H1 (cell line): ENCODE data around the gene F13B. TPM values are rescaled to one million over a fixed set of nuclear protein-coding genes. Genes with fewer than 3 reads are reported as not detected.

ENCODE experiments used
- CTCF ChIA-PET: fragments of 300-600 bp; sonication (Branson Sonifier 250); formaldehyde crosslinking; loops from one replicate; lab custom pipeline; 2021; ENCODE audit not compliant: partially characterized antibody; lab: Charles Lee
- POLR2A ChIA-PET: fragments of 300-600 bp; sonication (Branson Sonifier 250); formaldehyde crosslinking; loops from one replicate; lab custom pipeline; 2021; ENCODE audit warnings: inconsistent platforms; ENCODE audit not compliant: partially characterized antibody; lab: Charles Lee
- DNase-seq, 2 experiments: peaks; one replicate each; pipeline versions ENCODE4 v3.0.0 to v3.0.0-alpha.2; 2010 to 2022; ENCODE audit warnings: low spot score in 2 of 2, low read depth in 1 of 2, mixed read lengths in 1 of 2
- FAIRE-seq: peaks from 2 replicates; lab custom pipeline; 2011; peaks lifted over from hg19 to GRCh38; lab: Jason Lieb, UNC
- H2AFZ ChIP-seq: 2 replicates; pipeline ENCODE4 v1.8.1; 2012; ENCODE audit warnings: low read length, inconsistent platforms
- H2AK5ac ChIP-seq: 2 replicates; pipeline ENCODE4 v1.6.1; 2013; ENCODE audit warnings: low read depth, low read length
- H2BK120ac ChIP-seq: replicated peaks from 2 replicates; pipeline ENCODE3; 2013; ENCODE audit warnings: low read depth, low read length, inconsistent platforms
- H2BK12ac ChIP-seq: 2 replicates; pipeline ENCODE4 v1.6.1; 2013; ENCODE audit warnings: low read depth, low read length
- H2BK15ac ChIP-seq: 2 replicates; pipeline ENCODE4 v1.6.1; 2013; ENCODE audit warnings: low read length
- H2BK20ac ChIP-seq: 2 replicates; pipeline ENCODE4 v1.6.1; 2013; ENCODE audit warnings: low read length
- H2BK5ac ChIP-seq: 2 replicates; pipeline ENCODE4 v1.6.1; 2013; ENCODE audit warnings: low read depth, low read length
- H3K14ac ChIP-seq: 2 replicates; pipeline ENCODE4 v1.6.1; 2013; ENCODE audit warnings: inconsistent platforms; ENCODE audit not compliant: insufficient read length
- H3K18ac ChIP-seq: 2 replicates; pipeline ENCODE4 v1.6.1; 2013; ENCODE audit warnings: low read length; ENCODE audit errors: extremely low read depth
- H3K23ac ChIP-seq: 2 replicates; pipeline ENCODE4 v1.6.1; 2013; ENCODE audit warnings: inconsistent platforms; ENCODE audit not compliant: insufficient read length
- H3K23me2 ChIP-seq: 2 replicates; pipeline ENCODE4 v1.6.1; 2013; ENCODE audit warnings: low read depth, low read length
- H3K27ac ChIP-seq: 2 replicates; pipeline ENCODE4 v1.6.1; 2011; ENCODE audit warnings: low read depth, low read length, inconsistent platforms
- H3K27me3 ChIP-seq, 4 experiments: replicated peaks in 1 of 4; 1 replicate in 1 of 4; 2 replicates in 3 of 4; pipeline versions ENCODE4 v1.6.1 to v1.8.1; 2011 to 2013; ENCODE audit warnings: low read length in 3 of 4, mild to moderate bottlenecking in 3 of 4, inconsistent platforms in 2 of 4, mixed read lengths in 2 of 4, moderate library complexity in 1 of 4; ENCODE audit not compliant: control insufficient read depth in 3 of 4, insufficient read depth in 3 of 4; ENCODE audit errors: extremely low read depth in 1 of 4
- H3K36me3 ChIP-seq, 4 experiments: 2 replicates each; pipeline versions ENCODE4 v1.6.1 to v1.8.1; 2011 to 2013; ENCODE audit warnings: mild to moderate bottlenecking in 4 of 4, low read length in 3 of 4, moderate library complexity in 2 of 4, control low read depth in 1 of 4, inconsistent platforms in 1 of 4; ENCODE audit not compliant: insufficient read depth in 4 of 4, control insufficient read depth in 2 of 4
- H3K4ac ChIP-seq: replicated peaks from 2 replicates; pipeline ENCODE3; 2013; ENCODE audit warnings: low read length, low read depth, mixed read lengths, inconsistent platforms; ENCODE audit not compliant: insufficient read length
- H3K4me1 ChIP-seq, 4 experiments: replicated peaks in 1 of 4; 1 replicate in 1 of 4; 2 replicates in 3 of 4; pipeline versions ENCODE4 v1.6.1 to v1.8.1; 2011 to 2013; ENCODE audit warnings: low read length in 3 of 4, inconsistent platforms in 2 of 4, mixed read lengths in 1 of 4; ENCODE audit not compliant: insufficient read depth in 4 of 4, control insufficient read depth in 3 of 4
- H3K4me2 ChIP-seq, 2 experiments: 2 replicates each; pipeline versions ENCODE4 v1.6.1 to v1.8.1; 2011 to 2013; ENCODE audit warnings: low read depth in 2 of 2, low read length in 2 of 2, control low read depth in 1 of 2, inconsistent platforms in 1 of 2, mild to moderate bottlenecking in 1 of 2; ENCODE audit not compliant: insufficient read depth in 1 of 2
- H3K4me3 ChIP-seq, 4 experiments: fragments of 200-600, 300-600 bp in 1 of 4; sonication (generic), shearing (Covaris generic), sonication (Bioruptor Twin) in 1 of 4; 2 replicates each; pipeline versions ENCODE4 v1.5.1 to v1.8.1; 2011 to 2016; ENCODE audit warnings: low read length in 4 of 4, low read depth in 3 of 4, control low read depth in 2 of 4, inconsistent platforms in 2 of 4, mild to moderate bottlenecking in 2 of 4, mixed read lengths in 1 of 4, moderate library complexity in 1 of 4; ENCODE audit not compliant: insufficient read depth in 2 of 4; ENCODE audit errors: extremely low read depth in 1 of 4
- H3K56ac ChIP-seq: replicated peaks from 2 replicates; pipeline ENCODE3; 2013; ENCODE audit warnings: low read depth, mild to moderate bottlenecking, mixed read lengths, low read length, inconsistent platforms; ENCODE audit not compliant: insufficient read length
- H3K79me1 ChIP-seq: 2 replicates; pipeline ENCODE4 v1.6.1; 2013; ENCODE audit warnings: low read depth, low read length, control low read depth
- H3K79me2 ChIP-seq, 2 experiments: 2 replicates each; pipeline versions ENCODE4 v1.6.1 to v1.8.1; 2012 to 2013; ENCODE audit warnings: low read length in 2 of 2, mild to moderate bottlenecking in 2 of 2, inconsistent platforms in 1 of 2; ENCODE audit not compliant: insufficient read depth in 2 of 2, control insufficient read depth in 1 of 2
- H3K9ac ChIP-seq, 4 experiments: replicated peaks in 1 of 4; 1 replicate in 1 of 4; 2 replicates in 3 of 4; pipeline versions ENCODE4 v1.6.1 to v1.8.1; 2011 to 2013; ENCODE audit warnings: low read depth in 3 of 4, low read length in 3 of 4, control low read depth in 2 of 4, mild to moderate bottlenecking in 2 of 4, moderate library complexity in 2 of 4, inconsistent platforms in 1 of 4; ENCODE audit errors: extremely low read depth in 1 of 4
- H3K9me3 ChIP-seq, 2 experiments: 2 replicates each; pipeline versions ENCODE4 v1.6.1 to v1.8.1; 2012 to 2013; ENCODE audit warnings: mild to moderate bottlenecking in 2 of 2, moderate library complexity in 2 of 2, control low read depth in 1 of 2, inconsistent platforms in 1 of 2, low read depth in 1 of 2, low read length in 1 of 2, mixed read lengths in 1 of 2; ENCODE audit not compliant: insufficient read depth in 2 of 2
- H4K20me1 ChIP-seq, 2 experiments: replicated peaks in 1 of 2; 2 replicates each; pipeline versions ENCODE3 to v1.8.1; 2011 to 2013; ENCODE audit warnings: inconsistent platforms in 2 of 2, low read length in 2 of 2, mild to moderate bottlenecking in 1 of 2; ENCODE audit not compliant: insufficient read depth in 2 of 2, control insufficient read depth in 1 of 2
- H4K5ac ChIP-seq: 2 replicates; pipeline ENCODE4 v1.6.1; 2013; ENCODE audit warnings: low read length, low read depth, mixed read lengths, inconsistent platforms; ENCODE audit not compliant: insufficient read length
- H4K8ac ChIP-seq: 2 replicates; pipeline ENCODE4 v1.8.0; 2013; ENCODE audit warnings: mild to moderate bottlenecking, moderate library complexity, low read length, inconsistent platforms; ENCODE audit not compliant: insufficient read depth; ENCODE audit errors: extremely low read depth
- H4K91ac ChIP-seq: replicated peaks from 2 replicates; pipeline ENCODE3; 2013; ENCODE audit warnings: low read length, mixed read lengths, inconsistent platforms; ENCODE audit not compliant: insufficient read length
- CHD1 ChIP-seq: IDR thresholded peaks from 2 replicates; pipeline ENCODE4 v1.6.1; 2012; ENCODE audit warnings: low read depth, low read length, improper control_type of control experiment
- FOSL1 ChIP-seq: IDR thresholded peaks from 2 replicates; pipeline ENCODE4 v1.6.1; 2011; ENCODE audit warnings: mild to moderate bottlenecking, low read depth, low read length, moderate library complexity; ENCODE audit not compliant: insufficient read depth
- PHF8 ChIP-seq: fragments of 200-600 bp; sonication (generic); conservative IDR thresholded peaks from 2 replicates; pipeline ENCODE4 v1.7.1; 2012; ENCODE audit warnings: low read depth, mild to moderate bottlenecking, inconsistent platforms, low read length, moderate library complexity
- RNF2 ChIP-seq: fragments of 200-900, 300-1000 bp; sonication (generic); IDR thresholded peaks from 2 replicates; pipeline ENCODE4 v1.7.1; 2016; ENCODE audit warnings: borderline replicate concordance, low read depth, mild to moderate bottlenecking, antibody characterized with exemption, low read length; ENCODE audit not compliant: poor library complexity, severe bottlenecking; ENCODE audit errors: missing control alignments
- SIRT6 ChIP-seq: IDR thresholded peaks from one replicate; pipeline ENCODE4 v1.7.1; 2012; ENCODE audit warnings: low read length, inconsistent platforms
- TAF1 ChIP-seq: IDR thresholded peaks from 2 replicates; pipeline ENCODE4 v1.6.1; 2011; ENCODE audit warnings: mild to moderate bottlenecking, low read depth, low read length
- TAF7 ChIP-seq: optimal IDR thresholded peaks from 2 replicates; pipeline ENCODE3; 2011; ENCODE audit warnings: low read depth, mild to moderate bottlenecking, inconsistent platforms, low read length, moderate library complexity, borderline replicate concordance
- ZNF274 ChIP-seq: IDR thresholded peaks from 2 replicates; pipeline ENCODE4 v1.7.0; 2012; ENCODE audit warnings: low read length, borderline replicate concordance; ENCODE audit errors: extremely low read depth
- polyA plus RNA-seq, 7 experiments: library from polyadenylated mRNA; depleted of rRNA in 3 of 7; stranded (reverse) in 5 of 7; unstranded in 2 of 7; fragments of >200 nt in 5 of 7; fragments of 200-250 nt in 2 of 7; gene quantifications; 1 replicate in 5 of 7; 2 replicates in 1 of 7; 4 replicates in 1 of 7; pipeline versions ENCODE4 v1.2.1 to v1.2.3, GENCODE V29; 2011 to 2013; ENCODE audit warnings: missing spikeins in 2 of 7, mixed read lengths in 2 of 7
- total RNA-seq: library from RNA; stranded (reverse); fragmentation: NEBNext Ultra II Directional; extraction: Animal tissue kit (Norgen Biotek cat#: 25700); gene quantifications from 2 replicates; pipeline ENCODE4 v1.2.1, GENCODE V29; 2021
- TF ChIP-seq, protein P1 (sequence below), 3 experiments: IDR thresholded peaks; 1 replicate in 2 of 3; 2 replicates in 1 of 3; pipeline versions ENCODE4 v1.5.1 to v1.6.1; 2011; ENCODE audit warnings: low read length in 3 of 3, mild to moderate bottlenecking in 3 of 3, inconsistent platforms in 2 of 3, low read depth in 1 of 3, moderate library complexity in 1 of 3; ENCODE audit not compliant: insufficient read depth in 1 of 3; ENCODE audit errors: control extremely low read depth in 1 of 3
- TF ChIP-seq, protein P2 (sequence below): IDR thresholded peaks from 2 replicates; pipeline ENCODE4 v1.6.1; 2012; ENCODE audit warnings: inconsistent platforms

Gene F13B
- total and polyA plus RNA-seq, 2 of the 8 experiments (the other 6 are each of a cell fraction or from before 2014, with no cell fraction given): not detected

- no peak overlapping the region for H2BK120ac ChIP-seq
- no peaks in the 10 kb centered on the region for H3K79me2 ChIP-seq
- TF ChIP-seq, protein P1, sequence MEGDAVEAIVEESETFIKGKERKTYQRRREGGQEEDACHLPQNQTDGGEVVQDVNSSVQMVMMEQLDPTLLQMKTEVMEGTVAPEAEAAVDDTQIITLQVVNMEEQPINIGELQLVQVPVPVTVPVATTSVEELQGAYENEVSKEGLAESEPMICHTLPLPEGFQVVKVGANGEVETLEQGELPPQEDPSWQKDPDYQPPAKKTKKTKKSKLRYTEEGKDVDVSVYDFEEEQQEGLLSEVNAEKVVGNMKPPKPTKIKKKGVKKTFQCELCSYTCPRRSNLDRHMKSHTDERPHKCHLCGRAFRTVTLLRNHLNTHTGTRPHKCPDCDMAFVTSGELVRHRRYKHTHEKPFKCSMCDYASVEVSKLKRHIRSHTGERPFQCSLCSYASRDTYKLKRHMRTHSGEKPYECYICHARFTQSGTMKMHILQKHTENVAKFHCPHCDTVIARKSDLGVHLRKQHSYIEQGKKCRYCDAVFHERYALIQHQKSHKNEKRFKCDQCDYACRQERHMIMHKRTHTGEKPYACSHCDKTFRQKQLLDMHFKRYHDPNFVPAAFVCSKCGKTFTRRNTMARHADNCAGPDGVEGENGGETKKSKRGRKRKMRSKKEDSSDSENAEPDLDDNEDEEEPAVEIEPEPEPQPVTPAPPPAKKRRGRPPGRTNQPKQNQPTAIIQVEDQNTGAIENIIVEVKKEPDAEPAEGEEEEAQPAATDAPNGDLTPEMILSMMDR (IDR thresholded peaks at IDR 0.05; ENCODE audit: control extremely low read depth in 1 of 3, insufficient read depth in 1 of 3, low read depth in 1 of 3, low read length in 3 of 3): no peak
- no peak for TF ChIP-seq RNF2
- TF ChIP-seq TAF1: no peak
- TF ChIP-seq SIRT6: no peak
- TF ChIP-seq, protein P2, sequence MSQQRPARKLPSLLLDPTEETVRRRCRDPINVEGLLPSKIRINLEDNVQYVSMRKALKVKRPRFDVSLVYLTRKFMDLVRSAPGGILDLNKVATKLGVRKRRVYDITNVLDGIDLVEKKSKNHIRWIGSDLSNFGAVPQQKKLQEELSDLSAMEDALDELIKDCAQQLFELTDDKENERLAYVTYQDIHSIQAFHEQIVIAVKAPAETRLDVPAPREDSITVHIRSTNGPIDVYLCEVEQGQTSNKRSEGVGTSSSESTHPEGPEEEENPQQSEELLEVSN: no peak
- TF ChIP-seq PHF8: no peak
- no peak for TF ChIP-seq FOSL1
- TF ChIP-seq TAF7: no peak
- no peak for TF ChIP-seq ZNF274
- no peak for TF ChIP-seq CHD1
- TF ChIP-seq, all 59 proteins: peak for 0
- H3K18ac ChIP-seq: no peak overlapping the region
- H4K20me1 ChIP-seq: no peaks in the 10 kb centered on the region
- H4K8ac ChIP-seq: no peak overlapping the region
- no peak overlapping the region for H2BK15ac ChIP-seq
- H3K4me2 ChIP-seq: no peak overlapping the region
- H4K5ac ChIP-seq: no peak overlapping the region
- no peak overlapping the region for H2AFZ ChIP-seq
- no peak overlapping the region for H3K23ac ChIP-seq
- no peak overlapping the region for H3K56ac ChIP-seq
- H3K27me3 ChIP-seq: no peaks in the 10 kb centered on the region
- no peak overlapping the region for H2BK12ac ChIP-seq
- H3K27ac ChIP-seq: no peak overlapping the region
- peaks cover 28 to 33% of the 10 kb centered on the region in 2 experiments for H3K9me3 ChIP-seq
- FAIRE-seq: no peak
- CTCF ChIA-PET: no interaction called here
- H3K79me1 ChIP-seq: no peaks in the 10 kb centered on the region
- POLR2A ChIA-PET: interaction anchor here (1.1 to 1.4 kb wide), 2 partner anchors 9 to 15 kb away, joined by 3 to 4 read pairs; no protein-coding TSS in a partner anchor
- no peaks in the 10 kb centered on the region for H3K4me1 ChIP-seq
- H3K36me3 ChIP-seq: peaks cover 0 to 28% (median 16%) of the 10 kb centered on the region in 4 experiments; a peak in 7 of 8 replicates
- no peak overlapping the region for H3K4me3 ChIP-seq
- DNase-seq: no peak
- H3K14ac ChIP-seq: no peak overlapping the region
- H2AK5ac ChIP-seq: no peak overlapping the region
- no peak overlapping the region for H3K4ac ChIP-seq
- no peaks in the 10 kb centered on the region for H3K23me2 ChIP-seq
- H2BK20ac ChIP-seq: no peak overlapping the region
- H4K91ac ChIP-seq: no peak overlapping the region
- no peak overlapping the region for H3K9ac ChIP-seq
- no peak overlapping the region for H2BK5ac ChIP-seq
Observed at GRCh38 chr1:197099444-197099843, 32.4 kb upstream of the F13B start.
